GM23338 (cell line): ENCODE results near the gene PARVB. TPM values are rescaled to one million over a fixed set of nuclear protein-coding genes. Genes with fewer than 3 reads are reported as not detected.

Source experiments
- ATAC-seq: fragments of 200-7000 bp; cut with Tn5 transposase; 3 replicates; pipeline ENCODE4 v1.9.1; 2020
- DNase-seq: peaks from one replicate; pipeline ENCODE4 v3.0.0-alpha.2; 2015; ENCODE audit warnings: low spot score
- H2AFZ ChIP-seq: fragments of 200-600 bp; sonication (generic); 2 replicates; pipeline ENCODE4 v1.8.0; 2016; ENCODE audit warnings: antibody characterized with exemption, mild to moderate bottlenecking, moderate library complexity
- H3F3A ChIP-seq: fragments of 200-600 bp; sonication (generic); replicated peaks from 2 replicates; pipeline ENCODE4 v1.8.0; 2017; ENCODE audit warnings: antibody characterized with exemption, mixed run types, low read depth
- H3K27ac ChIP-seq: fragments of 200-600 bp; sonication (generic); 2 replicates; pipeline ENCODE4 v1.6.1; 2016; ENCODE audit warnings: low read depth
- H3K27me3 ChIP-seq: fragments of 200-600 bp; sonication (generic); 2 replicates; pipeline ENCODE4 v1.8.0; 2016; ENCODE audit warnings: mild to moderate bottlenecking, mixed run types, moderate library complexity; ENCODE audit not compliant: insufficient read depth
- H3K36me3 ChIP-seq: fragments of 200-600 bp; sonication (generic); 2 replicates; pipeline ENCODE4 v1.8.0; 2016; ENCODE audit warnings: mild to moderate bottlenecking; ENCODE audit not compliant: insufficient read depth
- H3K4me1 ChIP-seq: fragments of 200-600 bp; sonication (generic); 2 replicates; pipeline ENCODE4 v1.8.0; 2016; ENCODE audit warnings: mild to moderate bottlenecking, moderate library complexity; ENCODE audit not compliant: insufficient read depth
- H3K4me2 ChIP-seq: fragments of 200-600 bp; sonication (generic); 2 replicates; pipeline ENCODE4 v1.7.1; 2017; ENCODE audit warnings: mixed run types
- H3K4me3 ChIP-seq: fragments of 200-600 bp; sonication (generic); 2 replicates; pipeline ENCODE4 v1.6.1; 2016; ENCODE audit warnings: mixed run types
- H3K79me2 ChIP-seq: fragments of 200-600 bp; sonication (generic); replicated peaks from 2 replicates; pipeline ENCODE4 v1.8.0; 2017; ENCODE audit warnings: mild to moderate bottlenecking; ENCODE audit not compliant: insufficient read depth
- H3K9me2 ChIP-seq: fragments of 200-600 bp; sonication (generic); 2 replicates; pipeline ENCODE4 v1.8.0; 2017; ENCODE audit not compliant: insufficient read depth
- H4K20me1 ChIP-seq: fragments of 200-600 bp; sonication (generic); replicated peaks from 2 replicates; pipeline ENCODE4 v1.8.0; 2017; ENCODE audit warnings: mild to moderate bottlenecking; ENCODE audit not compliant: insufficient read depth
- H3K27ac Mint-ChIP-seq: 2 replicates; pipeline ENCODE4 v1.8.0; 2020; ENCODE audit warnings: inconsistent platforms, mild to moderate bottlenecking, moderate library complexity, mixed read lengths
- H3K27me3 Mint-ChIP-seq: 3 replicates; pipeline ENCODE4 v1.8.0; 2022; ENCODE audit warnings: low read depth, mild to moderate bottlenecking, moderate library complexity, mixed read lengths, inconsistent platforms; ENCODE audit not compliant: insufficient read depth, poor library complexity
- H3K36me3 Mint-ChIP-seq: 3 replicates; pipeline ENCODE4 v1.8.0; 2021; ENCODE audit warnings: low read depth, mild to moderate bottlenecking, inconsistent platforms, moderate library complexity, mixed read lengths
- H3K4me1 Mint-ChIP-seq: 3 replicates; pipeline ENCODE4 v1.8.0; 2020; ENCODE audit warnings: mild to moderate bottlenecking, inconsistent platforms, mixed read lengths
- H3K4me3 Mint-ChIP-seq: 3 replicates; pipeline ENCODE4 v1.8.0; 2021; ENCODE audit warnings: moderate library complexity, mild to moderate bottlenecking, inconsistent platforms, mixed read lengths
- H3K9me3 Mint-ChIP-seq: 3 replicates; pipeline ENCODE4 v1.8.0; 2020; ENCODE audit warnings: moderate library complexity, mild to moderate bottlenecking, inconsistent platforms, mixed read lengths
- CREB1 ChIP-seq: fragments of 250-450 bp; sonication (Bioruptor Pico); IDR thresholded peaks from 2 replicates; pipeline ENCODE4 v1.5.0; 2020; ENCODE audit warnings: low read depth, mild to moderate bottlenecking, moderate library complexity
- CTCF ChIP-seq, 2 experiments: fragments of 200-600 bp in 1 of 2; sonication (generic) in 1 of 2; conservative IDR thresholded peaks; 2 replicates each; pipeline versions ENCODE4 v1.5.1 to v1.6.1; 2016 to 2017; ENCODE audit warnings: antibody characterized with exemption in 2 of 2, low read depth in 2 of 2, mild to moderate bottlenecking in 2 of 2, moderate library complexity in 1 of 2
- ETS1 ChIP-seq: IDR thresholded peaks from 2 replicates; pipeline ENCODE4 v1.6.1; 2016; ENCODE audit warnings: antibody characterized with exemption
- EZH2 ChIP-seq: fragments of 200-600 bp; sonication (generic); IDR thresholded peaks from one replicate; pipeline ENCODE4 v1.8.0; 2017; ENCODE audit warnings: antibody characterized with exemption, mild to moderate bottlenecking, low read depth; ENCODE audit not compliant: unreplicated experiment
- EZH2phosphoT487 ChIP-seq: fragments of 200-600 bp; sonication (generic); IDR thresholded peaks from one replicate; pipeline ENCODE4 v1.8.1; 2018; ENCODE audit warnings: antibody characterized with exemption; ENCODE audit not compliant: unreplicated experiment
- JUNB ChIP-seq: IDR thresholded peaks from one replicate; pipeline ENCODE4 v1.6.1; 2016; ENCODE audit warnings: antibody characterized with exemption; ENCODE audit not compliant: unreplicated experiment
- NANOG ChIP-seq: IDR thresholded peaks from 2 replicates; pipeline ENCODE4 v1.6.1; 2016; ENCODE audit warnings: antibody characterized with exemption, borderline replicate concordance
- POLR2AphosphoS5 ChIP-seq: IDR thresholded peaks from 2 replicates; pipeline ENCODE4 v1.6.1; 2016; ENCODE audit warnings: antibody characterized with exemption, low read depth
- REST ChIP-seq: IDR thresholded peaks from one replicate; pipeline ENCODE4 v1.6.1; 2018; ENCODE audit warnings: antibody characterized with exemption; ENCODE audit not compliant: unreplicated experiment
- STAT1 ChIP-seq: IDR thresholded peaks from one replicate; pipeline ENCODE4 v1.6.1; 2016; ENCODE audit warnings: antibody characterized with exemption; ENCODE audit not compliant: unreplicated experiment
- ZNF114 ChIP-seq: fragments of 250-450 bp; sonication (Bioruptor Pico); IDR thresholded peaks from 2 replicates; pipeline ENCODE4 v1.5.0; 2020; ENCODE audit warnings: mild to moderate bottlenecking, moderate library complexity
- ZNF331 ChIP-seq: fragments of 250-450 bp; sonication (Bioruptor Pico); IDR thresholded peaks from 2 replicates; pipeline ENCODE4 v1.5.0; 2020; ENCODE audit warnings: low read depth, mild to moderate bottlenecking, moderate library complexity
- ZNF462 ChIP-seq: fragments of 250-450 bp; sonication (Bioruptor Pico); IDR thresholded peaks from 2 replicates; pipeline ENCODE4 v1.5.0; 2020; ENCODE audit warnings: mild to moderate bottlenecking, moderate library complexity
- polyA plus RNA-seq: library from polyadenylated mRNA; unstranded; fragments of >200 nt; fragmentation: Nextera tagmentation; extraction: Ambion mirVana; gene quantifications from 2 replicates; pipeline ENCODE4 v1.2.1, GENCODE V29; 2016
- total RNA-seq: library from RNA; depleted of rRNA; stranded (reverse); fragments of >200 nt; shearing (Covaris generic); gene quantifications from 2 replicates; pipeline ENCODE4 v1.2.3, GENCODE V29; 2014

Gene PARVB
- total and polyA plus RNA-seq, 2 experiments from 2014 or later = 4.3 to 7.7 TPM

- no peaks in the 10 kb centered on the region for H3F3A ChIP-seq
- no peak overlapping the region for H3K4me3 ChIP-seq
- no peaks in the 10 kb centered on the region for H4K20me1 ChIP-seq
- TF ChIP-seq ZNF462 (CRISPR knock-in tag) (no peak), NANOG (no peak), CTCF (conservative IDR thresholded peaks at IDR 0.05; ENCODE audit: low read depth in 2 of 2) (no peak), CREB1 (CRISPR knock-in tag) (no peak), JUNB (no peak), EZH2phosphoT487 (no peak), EZH2 (no peak), ZNF331 (CRISPR knock-in tag) (no peak), ZNF114 (no peak), REST (no peak), POLR2AphosphoS5 (no peak), ETS1 (no peak), STAT1 (no peak)
- H2AFZ ChIP-seq = no peak overlapping the region
- H3K4me1 ChIP-seq = no peaks in the 10 kb centered on the region
- H3K79me2 ChIP-seq = no peaks in the 10 kb centered on the region
- DNase-seq (no peak), ATAC-seq (no peak)
- no peaks in the 10 kb centered on the region for H3K36me3 ChIP-seq
- H3K27me3 ChIP-seq = no peaks in the 10 kb centered on the region
- Mint-ChIP-seq H3K4me3 (no peak overlapping the region), H3K27ac (no peak overlapping the region), H3K27me3 (peaks cover 3% of the 10 kb centered on the region), H3K36me3 (no peaks in the 10 kb centered on the region), H3K4me1 (no peaks in the 10 kb centered on the region; the same call in 2 of the 3 replicates), H3K9me3 (no peaks in the 10 kb centered on the region)
- no peak overlapping the region for H3K27ac ChIP-seq
- H3K4me2 ChIP-seq = no peak overlapping the region
- no peaks in the 10 kb centered on the region for H3K9me2 ChIP-seq
Measured at GRCh38 chr22:44012591-44012990, 11.5 kb upstream of the PARVB start.
